Nephron progenitor cell (in vitro differentiated cells): ENCODE measurements around the gene A4GALT.
"Not testable (repeated sequence)": the region's sequence is repeated elsewhere in the genome, so short reads cannot be mapped to it uniquely, and the experiment has no call there.

Experiments
- DNase-seq: peaks from one replicate; pipeline ENCODE4 v3.0.0; 2021
- H3K27ac Mint-ChIP-seq: 2 replicates; pipeline ENCODE4 v1.8.0; 2021; ENCODE audit warnings: mild to moderate bottlenecking, moderate library complexity, mixed read lengths
- H3K27me3 Mint-ChIP-seq: 2 replicates; pipeline ENCODE4 v1.8.0; 2021; ENCODE audit warnings: mild to moderate bottlenecking, low read depth, mixed read lengths; ENCODE audit not compliant: poor library complexity
- H3K36me3 Mint-ChIP-seq: 2 replicates; pipeline ENCODE4 v1.8.0; 2021; ENCODE audit warnings: low read depth, mixed read lengths
- H3K4me1 Mint-ChIP-seq: 2 replicates; pipeline ENCODE4 v1.8.0; 2021; ENCODE audit warnings: mixed read lengths
- H3K4me3 Mint-ChIP-seq: 2 replicates; pipeline ENCODE4 v1.8.0; 2021; ENCODE audit warnings: mild to moderate bottlenecking, moderate library complexity, mixed read lengths
- H3K9me3 Mint-ChIP-seq: 2 replicates; pipeline ENCODE4 v1.8.0; 2021; ENCODE audit warnings: mild to moderate bottlenecking, moderate library complexity, mixed read lengths
- TF ChIP-seq, protein P1 (sequence below): fragments of 200-600 bp; sonication (generic); IDR thresholded peaks from 2 replicates; pipeline ENCODE4 v1.5.0; 2021; ENCODE audit warnings: antibody characterized with exemption

A4GALT gene

DNA sequence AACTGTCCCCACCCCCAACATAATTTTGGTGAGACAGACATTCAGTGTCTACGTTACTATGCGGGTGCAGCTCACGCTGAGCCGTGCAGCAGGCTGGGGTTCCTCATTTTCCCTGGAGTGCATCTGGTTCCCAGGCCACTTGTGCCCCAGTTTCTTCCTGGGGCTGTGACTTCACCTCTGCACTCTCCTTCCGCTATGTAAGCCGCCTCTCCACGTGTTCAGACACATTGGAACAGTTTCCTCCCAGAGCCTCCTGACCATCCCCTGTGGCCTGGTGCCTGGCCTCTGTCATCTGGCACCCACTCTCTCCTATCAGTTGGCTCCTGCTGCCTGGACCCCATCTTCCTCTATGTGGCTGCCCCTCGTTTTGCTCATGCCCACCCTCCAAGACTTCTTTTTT, 46.2 kb upstream of the A4GALT start:
- H3K36me3 Mint-ChIP-seq: no peaks in the 10 kb centered on the region
- H3K27ac Mint-ChIP-seq: no peak overlapping the region
- TF ChIP-seq, protein P1, sequence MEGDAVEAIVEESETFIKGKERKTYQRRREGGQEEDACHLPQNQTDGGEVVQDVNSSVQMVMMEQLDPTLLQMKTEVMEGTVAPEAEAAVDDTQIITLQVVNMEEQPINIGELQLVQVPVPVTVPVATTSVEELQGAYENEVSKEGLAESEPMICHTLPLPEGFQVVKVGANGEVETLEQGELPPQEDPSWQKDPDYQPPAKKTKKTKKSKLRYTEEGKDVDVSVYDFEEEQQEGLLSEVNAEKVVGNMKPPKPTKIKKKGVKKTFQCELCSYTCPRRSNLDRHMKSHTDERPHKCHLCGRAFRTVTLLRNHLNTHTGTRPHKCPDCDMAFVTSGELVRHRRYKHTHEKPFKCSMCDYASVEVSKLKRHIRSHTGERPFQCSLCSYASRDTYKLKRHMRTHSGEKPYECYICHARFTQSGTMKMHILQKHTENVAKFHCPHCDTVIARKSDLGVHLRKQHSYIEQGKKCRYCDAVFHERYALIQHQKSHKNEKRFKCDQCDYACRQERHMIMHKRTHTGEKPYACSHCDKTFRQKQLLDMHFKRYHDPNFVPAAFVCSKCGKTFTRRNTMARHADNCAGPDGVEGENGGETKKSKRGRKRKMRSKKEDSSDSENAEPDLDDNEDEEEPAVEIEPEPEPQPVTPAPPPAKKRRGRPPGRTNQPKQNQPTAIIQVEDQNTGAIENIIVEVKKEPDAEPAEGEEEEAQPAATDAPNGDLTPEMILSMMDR: no peak
- peaks cover 2% of the 10 kb centered on the region for H3K27me3 Mint-ChIP-seq
- no peak for DNase-seq
- H3K4me3 Mint-ChIP-seq: no peak overlapping the region
- H3K4me1 Mint-ChIP-seq: peaks cover 55% of the 10 kb centered on the region
- no peaks in the 10 kb centered on the region for H3K9me3 Mint-ChIP-seq

DNA sequence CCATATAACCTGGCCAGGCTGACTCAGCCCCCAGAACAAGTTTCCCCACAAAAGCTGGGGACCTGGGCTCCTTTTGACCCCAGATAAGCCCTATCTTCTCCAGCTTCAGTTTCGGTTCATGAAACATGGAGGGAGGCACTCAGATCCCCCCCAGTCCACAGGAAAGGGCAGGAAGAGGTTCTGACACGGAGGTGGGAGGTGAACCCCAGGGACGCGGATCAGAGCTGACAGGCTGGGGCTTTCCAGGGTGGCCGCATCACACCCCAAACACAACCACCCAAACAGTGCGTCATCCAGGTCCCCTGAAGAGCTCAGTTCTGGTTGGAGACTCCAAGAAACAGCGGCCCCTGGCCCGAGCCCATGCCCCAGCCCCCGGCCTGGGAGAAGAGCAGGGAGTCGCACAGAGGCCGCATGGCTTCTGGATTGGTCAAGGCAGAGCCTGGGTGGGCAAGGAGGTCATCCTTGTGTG, 44.3 kb upstream of the A4GALT start:
- Mint-ChIP-seq H3K9me3 (no peaks in the 10 kb centered on the region), H3K27ac (peak overlapping the region; percentile 32), H3K36me3 (no peaks in the 10 kb centered on the region), H3K4me1 (peaks cover 46% of the 10 kb centered on the region), H3K27me3 (peaks cover 2% of the 10 kb centered on the region), H3K4me3 (peak overlapping the region; percentile 34)
- TF ChIP-seq, protein P1: no peak
- DNase-seq: no peak

DNA sequence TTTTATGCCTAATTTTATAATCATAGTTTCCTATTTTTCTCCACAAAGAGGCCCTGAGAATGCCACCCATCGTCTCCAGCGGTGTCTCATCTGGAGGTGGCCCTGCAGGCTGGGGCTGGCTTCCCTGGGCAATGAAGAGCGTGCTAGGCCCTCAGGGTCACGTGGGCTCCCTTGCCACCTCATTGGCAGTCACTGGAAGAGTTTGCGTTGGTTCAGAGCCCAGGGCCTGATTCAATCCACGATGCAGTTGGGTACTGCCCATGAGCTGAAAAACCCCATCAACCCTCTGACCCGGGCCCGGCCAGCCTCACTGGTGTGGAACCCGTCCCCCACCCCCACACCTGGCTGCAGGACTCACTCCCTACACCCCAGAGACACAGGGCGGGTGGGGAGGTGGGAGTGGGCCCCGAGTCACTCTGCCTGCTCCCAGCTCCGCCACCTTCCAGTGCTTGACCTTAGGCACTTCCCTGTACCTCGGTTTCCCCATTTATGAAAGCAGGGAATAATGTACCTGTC, 43.4 kb upstream of the A4GALT start:
- no peak overlapping the region for H3K4me3 Mint-ChIP-seq
- H3K27me3 Mint-ChIP-seq: peaks cover 2% of the 10 kb centered on the region
- TF ChIP-seq, protein P1: no peak
- H3K27ac Mint-ChIP-seq: no peak overlapping the region
- no peak for DNase-seq
- no peaks in the 10 kb centered on the region for H3K9me3 Mint-ChIP-seq
- H3K36me3 Mint-ChIP-seq: no peaks in the 10 kb centered on the region
- H3K4me1 Mint-ChIP-seq: peaks cover 37% of the 10 kb centered on the region

DNA sequence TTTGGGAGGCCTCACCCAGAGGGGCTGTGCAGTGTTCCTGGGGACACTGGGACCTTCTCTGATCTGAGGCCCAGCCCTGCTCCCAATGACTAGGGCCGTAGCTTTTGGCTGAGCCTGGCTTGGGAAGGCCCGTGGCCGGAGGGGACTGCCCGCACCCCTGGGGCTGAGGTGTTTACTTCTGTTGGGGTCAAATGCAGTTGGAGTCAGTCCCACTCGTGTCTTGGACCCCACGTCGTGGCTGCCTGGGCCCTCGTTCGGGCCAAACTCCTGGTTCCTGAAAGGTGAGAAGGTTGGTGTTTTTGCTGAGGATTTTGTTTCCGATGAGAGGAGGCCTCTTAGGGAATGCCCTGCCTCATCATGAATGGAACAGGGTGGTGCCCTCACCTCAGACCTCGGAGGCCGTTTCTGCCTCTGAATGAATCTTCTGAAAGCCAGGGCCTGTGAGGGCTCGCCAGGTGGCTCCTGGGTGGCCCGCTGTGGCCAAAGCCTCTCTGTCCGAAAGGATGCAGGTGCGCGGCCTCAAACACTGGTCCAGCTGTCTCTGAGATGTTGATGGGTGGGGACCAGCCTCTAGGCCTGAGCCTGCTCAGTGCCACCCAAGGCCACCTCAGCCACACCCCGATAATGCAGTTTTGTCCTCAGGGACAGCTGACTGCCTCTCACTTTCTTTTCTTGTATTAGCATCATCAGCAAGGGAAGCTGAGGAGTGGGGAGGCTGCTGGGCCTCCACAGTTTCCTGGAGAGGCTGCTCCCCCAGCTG, 40.3 kb upstream of the A4GALT start:
- no peak for DNase-seq

DNA sequence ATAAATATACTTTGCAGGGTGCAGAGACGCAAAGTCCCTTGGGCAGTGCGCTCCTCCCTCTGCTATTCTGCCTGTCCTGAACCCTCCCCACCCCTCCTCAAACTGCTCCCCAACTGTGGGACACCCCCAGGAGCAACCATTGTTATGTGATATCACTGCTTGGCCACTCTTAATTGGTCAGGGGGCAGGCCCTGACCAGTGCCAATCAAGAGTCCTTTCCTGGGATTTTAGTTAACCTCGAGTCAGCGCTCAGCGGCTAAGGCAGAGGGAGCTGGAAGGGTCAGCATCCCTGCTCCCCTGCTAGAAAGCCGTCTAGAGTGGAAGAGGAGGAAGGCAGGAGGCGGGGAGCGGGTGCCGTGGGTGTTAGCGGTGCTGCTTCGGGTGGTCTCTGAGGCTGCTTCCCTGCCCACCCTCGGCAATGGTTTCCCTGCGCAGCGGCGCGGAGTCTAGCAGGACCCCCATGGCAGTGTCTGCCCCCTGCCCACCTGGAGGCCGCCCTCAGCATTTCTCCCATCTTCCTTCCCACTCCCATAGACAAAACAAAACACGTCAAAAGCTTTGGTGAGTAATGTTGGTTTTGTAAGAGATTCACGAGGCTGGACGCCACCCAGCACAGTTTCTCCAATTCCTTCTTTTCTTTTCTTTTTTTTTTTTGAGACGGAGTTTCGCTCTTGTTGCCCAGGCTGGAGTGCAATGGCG, 38.4 kb upstream of the A4GALT start:
- Mint-ChIP-seq H3K4me1 (peaks cover 12% of the 10 kb centered on the region), H3K36me3 (no peaks in the 10 kb centered on the region), H3K27ac (no peak overlapping the region), H3K4me3 (no peak overlapping the region), H3K9me3 (no peaks in the 10 kb centered on the region), H3K27me3 (peaks cover 38% of the 10 kb centered on the region)
- TF ChIP-seq, protein P1: no peak
- no peak for DNase-seq

More for the DNA sequence above, 40.3 kb upstream of the A4GALT start:
- H3K4me1 Mint-ChIP-seq: peaks cover 29% of the 10 kb centered on the region
- TF ChIP-seq, protein P1: no peak
- peaks cover 32% of the 10 kb centered on the region for H3K27me3 Mint-ChIP-seq
- H3K27ac Mint-ChIP-seq: no peak overlapping the region
- no peak overlapping the region for H3K4me3 Mint-ChIP-seq
- H3K9me3 Mint-ChIP-seq: no peaks in the 10 kb centered on the region
- no peaks in the 10 kb centered on the region for H3K36me3 Mint-ChIP-seq

DNA sequence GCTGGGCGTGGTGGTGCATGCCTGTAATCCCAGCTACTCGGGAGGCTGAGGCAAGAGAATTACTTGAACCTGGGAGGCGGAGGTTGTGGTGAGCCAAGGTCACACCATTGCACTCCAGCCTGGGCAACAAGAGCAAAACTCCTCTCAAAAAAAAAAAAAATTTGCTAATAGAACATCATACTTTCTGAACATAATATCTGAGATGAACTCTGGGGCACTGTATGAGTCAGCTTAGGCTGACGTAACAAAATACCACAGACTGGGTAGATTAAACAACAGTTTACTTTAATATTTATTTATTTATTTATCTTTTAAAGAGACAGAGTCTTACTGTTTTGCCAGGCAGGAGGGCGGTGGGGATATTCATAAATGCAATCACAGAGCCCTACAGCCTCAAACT, 34.9 kb upstream of the A4GALT start:
- Mint-ChIP-seq H3K4me1 (peaks cover 14% of the 10 kb centered on the region), H3K27me3 (peaks cover 40% of the 10 kb centered on the region)
- H3K36me3 Mint-ChIP-seq, H3K27ac Mint-ChIP-seq, H3K4me3 Mint-ChIP-seq, H3K9me3 Mint-ChIP-seq, DNase-seq: not testable (repeated sequence)

DNA sequence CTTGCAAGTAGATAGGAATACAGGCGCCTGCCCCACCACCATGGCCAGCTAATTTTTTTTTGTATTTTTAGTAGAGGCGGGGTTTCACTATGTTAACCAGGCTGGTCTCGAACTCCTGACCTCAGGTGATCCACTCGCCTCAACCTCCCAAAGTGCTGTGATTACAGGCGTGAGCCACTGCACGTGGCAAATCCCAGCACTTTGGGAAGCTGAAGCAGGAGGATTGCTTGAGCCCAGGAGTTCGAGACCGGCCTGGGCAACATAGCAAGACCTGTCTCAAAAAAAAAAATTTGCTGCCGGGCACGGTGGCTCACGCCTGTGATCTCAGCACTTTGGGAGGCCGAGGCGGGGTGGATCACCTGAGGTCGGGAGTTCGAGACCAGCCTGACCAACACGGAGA, 34.5 kb upstream of the A4GALT start:
- H3K4me3 Mint-ChIP-seq, H3K27ac Mint-ChIP-seq, H3K36me3 Mint-ChIP-seq, DNase-seq, H3K9me3 Mint-ChIP-seq: not testable (repeated sequence)
- H3K4me1 Mint-ChIP-seq: peaks cover 14% of the 10 kb centered on the region
- peaks cover 40% of the 10 kb centered on the region for H3K27me3 Mint-ChIP-seq
